SK-N-MC (cell line): Measurements from ENCODE around the gene MYH2.

Experiments used
- DNase-seq: peaks from one replicate; pipeline ENCODE4 v3.0.0-alpha.2; 2011; ENCODE audit warnings: low read depth, low spot score
- H3K27ac ChIP-seq: fragments of 200-600 bp; sonication (generic); 2 replicates; pipeline ENCODE4 v1.5.1; 2016; ENCODE audit warnings: mixed run types
- H3K36me3 ChIP-seq: fragments of 200-600 bp; sonication (generic); 2 replicates; pipeline ENCODE4 v1.6.1; 2017; ENCODE audit warnings: antibody characterized with exemption, low read length, mixed read lengths; ENCODE audit not compliant: insufficient read depth
- H3K4me3 ChIP-seq: fragments of 200-600 bp; sonication (generic); 2 replicates; pipeline ENCODE4 v1.5.1; 2016
- H3K9ac ChIP-seq: fragments of 200-600 bp; sonication (generic); 2 replicates; pipeline ENCODE4 v1.8.0; 2017; ENCODE audit warnings: mixed run types, mixed read lengths; ENCODE audit not compliant: insufficient read length
- H3K9me3 ChIP-seq: fragments of 200-600 bp; sonication (generic); 2 replicates; pipeline ENCODE4 v1.6.1; 2017; ENCODE audit warnings: low read depth, mild to moderate bottlenecking, antibody characterized with exemption, low read length, moderate library complexity, mixed read lengths
- EZH2 ChIP-seq: fragments of 200-600 bp; sonication (generic); IDR thresholded peaks from one replicate; pipeline ENCODE4 v1.6.1; 2017; ENCODE audit warnings: antibody characterized with exemption
- FOXP2 ChIP-seq: optimal IDR thresholded peaks from 2 replicates; pipeline ENCODE3; 2011; ENCODE audit warnings: mild to moderate bottlenecking, moderate library complexity; ENCODE audit not compliant: insufficient read depth; ENCODE audit errors: extremely low read length, control extremely low read depth
- POLR2AphosphoS5 ChIP-seq: IDR thresholded peaks from 2 replicates; pipeline ENCODE4 v1.6.1; 2012; ENCODE audit warnings: mild to moderate bottlenecking, low read depth, low read length, borderline replicate concordance

Gene MYH2

DNA sequence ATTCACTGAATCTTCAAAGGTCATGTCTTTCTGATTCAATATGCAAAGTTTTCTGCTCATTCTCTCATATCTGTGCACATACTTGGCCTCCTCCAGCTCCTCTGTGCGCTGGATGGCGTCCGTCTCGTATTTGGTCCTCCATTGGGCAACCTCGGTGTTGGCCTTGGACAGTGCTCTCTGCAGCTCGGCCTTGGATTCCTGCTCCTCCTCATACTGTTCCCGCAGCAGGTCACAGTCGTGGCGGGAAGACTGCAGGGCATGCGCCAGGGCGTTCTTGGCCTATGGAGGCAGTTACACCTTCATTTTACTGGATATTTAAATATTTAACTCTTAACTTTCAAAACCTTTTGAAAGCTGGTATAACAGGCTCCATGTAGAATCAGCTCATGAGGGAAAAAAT lies 22.9 kb downstream of the MYH2 start:
- Histone ChIP-seq H3K9ac (no peak overlapping the region), H3K9me3 (no peaks in the 10 kb centered on the region), H3K27ac (no peak overlapping the region), H3K36me3 (no peaks in the 10 kb centered on the region), H3K4me3 (no peak overlapping the region)
- TF ChIP-seq EZH2 (no peak), POLR2AphosphoS5 (no peak), FOXP2 (no peak)
- DNase-seq, result no peak

- Histone ChIP-seq H3K9me3 (no peaks in the 10 kb centered on the region), H3K4me3 (no peak overlapping the region), H3K27ac (no peak overlapping the region), H3K9ac (no peak overlapping the region), H3K36me3 (no peaks in the 10 kb centered on the region)
- no peak for TF ChIP-seq POLR2AphosphoS5
- no peak for TF ChIP-seq EZH2
- TF ChIP-seq FOXP2, result no peak
- no peak for DNase-seq
Observed at GRCh38 chr17:10523064-10523463, 26.4 kb downstream of the MYH2 start.

GRCh38 chr17:10521949-10522348 lies 27.5 kb downstream of the MYH2 start:
- Histone ChIP-seq H3K4me3 (no peak overlapping the region), H3K36me3 (no peaks in the 10 kb centered on the region), H3K27ac (no peak overlapping the region), H3K9me3 (no peaks in the 10 kb centered on the region), H3K9ac (no peak overlapping the region)
- TF ChIP-seq FOXP2 (no peak), POLR2AphosphoS5 (no peak), EZH2 (no peak)
- no peak for DNase-seq

DNA sequence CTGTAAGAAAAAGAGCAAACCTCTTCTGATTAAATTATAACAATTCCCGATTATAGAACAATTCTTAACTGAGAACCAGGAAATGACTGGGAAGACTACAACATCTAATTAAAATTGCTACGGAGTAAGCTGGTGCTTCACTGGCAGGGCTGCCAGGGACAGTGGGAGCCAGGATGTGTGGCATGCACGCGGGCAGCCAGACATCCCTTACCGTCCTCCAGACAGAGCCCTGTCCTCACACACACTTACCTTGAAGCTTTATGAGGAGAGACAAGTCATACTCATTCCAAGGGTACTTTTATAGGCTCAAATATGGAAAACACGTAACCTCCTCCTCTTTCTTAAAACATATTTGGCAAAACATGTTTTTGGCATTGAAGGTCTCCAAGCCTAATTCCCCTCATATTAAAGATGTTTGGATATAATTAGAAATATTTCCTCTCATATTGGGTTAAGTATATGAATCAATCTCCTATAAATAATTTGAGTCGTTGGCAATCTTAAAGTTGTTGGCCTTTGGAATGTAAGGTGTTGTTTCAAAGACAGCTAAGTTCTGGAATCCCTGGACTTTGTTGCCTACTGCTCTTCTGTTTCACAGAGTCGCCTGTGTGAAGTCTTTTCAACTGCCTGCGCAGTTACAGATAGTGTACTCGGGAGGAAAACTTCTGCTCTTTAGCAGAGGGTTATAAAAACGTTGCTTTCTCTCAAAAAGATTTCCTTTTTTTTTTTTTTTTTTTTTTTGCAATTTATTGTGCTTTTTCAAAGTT lies 31.0 kb downstream of the MYH2 start, which contains the start of gene MYH1:
Gene MYH1 (minus strand): TSS at position 272 of the 767 bp plus-strand sequence. CDS start 1,900 bp downstream, outside the sequence.
- Histone ChIP-seq H3K9ac (no peak within 1 kb of the TSS), H3K4me3 (no peak within 1 kb of the TSS), H3K9me3 (no peaks in the 10 kb centered on the region), H3K27ac (no peak within 1 kb of the TSS), H3K36me3 (no peaks in the 10 kb centered on the region)
- no peak for DNase-seq
- no peak for TF ChIP-seq EZH2
- no peak for TF ChIP-seq FOXP2
- no peak for TF ChIP-seq POLR2AphosphoS5

GRCh38 chr17:10516638-10517037 lies 32.8 kb downstream of the MYH2 start:
- TF ChIP-seq FOXP2, result no peak
- TF ChIP-seq EZH2, result no peak
- no peak for TF ChIP-seq POLR2AphosphoS5
- Histone ChIP-seq H3K27ac (no peak overlapping the region), H3K4me3 (no peak overlapping the region), H3K36me3 (no peaks in the 10 kb centered on the region), H3K9me3 (no peaks in the 10 kb centered on the region), H3K9ac (no peak overlapping the region)
- no peak for DNase-seq

GRCh38 chr17:10516065-10516464 lies 33.4 kb downstream of the MYH2 start:
- Histone ChIP-seq H3K4me3 (no peak overlapping the region), H3K36me3 (no peaks in the 10 kb centered on the region), H3K9ac (no peak overlapping the region), H3K27ac (no peak overlapping the region), H3K9me3 (no peaks in the 10 kb centered on the region)
- TF ChIP-seq FOXP2 (no peak), POLR2AphosphoS5 (no peak), EZH2 (no peak)
- no peak for DNase-seq

GRCh38 chr17:10513299-10514067 lies 36.0 kb downstream of the MYH2 start:
- no peak for DNase-seq
- no peaks in the 10 kb centered on the region for H3K36me3 ChIP-seq

GRCh38 chr17:10512856-10513255 lies 36.6 kb downstream of the MYH2 start:
- H3K4me3 ChIP-seq, result no peak overlapping the region
- no peak overlapping the region for H3K9ac ChIP-seq
- H3K9me3 ChIP-seq, result no peaks in the 10 kb centered on the region
- no peaks in the 10 kb centered on the region for H3K36me3 ChIP-seq
- H3K27ac ChIP-seq, result no peak overlapping the region
- DNase-seq, result no peak
- no peak for TF ChIP-seq EZH2
- TF ChIP-seq FOXP2, result no peak
- TF ChIP-seq POLR2AphosphoS5, result no peak

More at GRCh38 chr17:10513299-10514067, 36.0 kb downstream of the MYH2 start:
- Histone ChIP-seq H3K9me3 (no peaks in the 10 kb centered on the region), H3K27ac (no peak overlapping the region), H3K4me3 (no peak overlapping the region), H3K9ac (no peak overlapping the region)
- TF ChIP-seq POLR2AphosphoS5 (no peak), EZH2 (no peak), FOXP2 (no peak)
